Hepatocyte (in vitro differentiated cells): ENCODE results near the gene BUD31.

ENCODE experiments used
- CTCF ChIP-seq: fragments of 200-600 bp; sonication (generic); IDR thresholded peaks from 2 replicates; pipeline ENCODE4 v1.5.1; 2016; ENCODE audit warnings: antibody characterized with exemption, mild to moderate bottlenecking; ENCODE audit not compliant: poor library complexity
- EZH2 ChIP-seq: fragments of 200-600 bp; sonication (generic); IDR thresholded peaks from 2 replicates; pipeline ENCODE4 v1.6.1; 2016; ENCODE audit warnings: antibody characterized with exemption, mild to moderate bottlenecking, borderline replicate concordance
- EZH2phosphoT487 ChIP-seq: fragments of 200-600 bp; sonication (generic); IDR thresholded peaks from one replicate; pipeline ENCODE4 v1.6.1; 2018; ENCODE audit warnings: antibody characterized with exemption, mild to moderate bottlenecking, low read depth, moderate library complexity; ENCODE audit not compliant: unreplicated experiment, severe bottlenecking

- TF ChIP-seq CTCF (no peak), EZH2 (no peak), EZH2phosphoT487 (no peak)
Measured at GRCh38 chr7:99399597-99399996, 9.2 kb upstream of the BUD31 start.
